Measurements from ENCODE around the gene NEURL3. TPM values are rescaled to one million over a fixed set of nuclear protein-coding genes. Genes with fewer than 3 reads are reported as not detected.

NEURL3 gene
- total and polyA plus RNA-seq, 9 donors = 0.12 to 0.30 (median 0.14) TPM; not detected in 3

GRCh38 chr2:96533292-96534073 is 28.3 kb upstream of the NEURL3 start:
- 48% methylated on average over 3 of the region's 8 CpGs for WGBS (ENCODE audit: insufficient coverage)
- Histone ChIP-seq H3K4me3 (ENCODE audit: low read length) (no peak overlapping the region), H3K27ac (ENCODE audit: low read length) (peak overlapping the region; percentile 88), H3K27me3 (ENCODE audit: control insufficient read depth, insufficient read depth, low read length) (peaks cover 13% of the 10 kb centered on the region), H3K9me3 (replicated peaks; ENCODE audit: control insufficient read depth, low read depth, low read length) (no peaks in the 10 kb centered on the region), H3K4me1 (ENCODE audit: control insufficient read depth, insufficient read depth, low read length) (peaks cover 90% of the 10 kb centered on the region), H3K36me3 (ENCODE audit: control insufficient read depth, insufficient read depth, low read length) (no peaks in the 10 kb centered on the region)
- DNase-seq = peak; percentile 91

GRCh38 chr2:96532641-96533291 is 27.6 kb upstream of the NEURL3 start:
- WGBS (ENCODE audit: insufficient coverage) = 95% methylated on average over 3 of the region's 7 CpGs
- H3K36me3 ChIP-seq (ENCODE audit: control insufficient read depth, insufficient read depth, low read length) = no peaks in the 10 kb centered on the region
- peak overlapping the region; percentile 88 for H3K27ac ChIP-seq (ENCODE audit: low read length)
- DNase-seq = no peak
- peaks cover 90% of the 10 kb centered on the region for H3K4me1 ChIP-seq (ENCODE audit: control insufficient read depth, insufficient read depth, low read length)
- H3K27me3 ChIP-seq (ENCODE audit: control insufficient read depth, insufficient read depth, low read length) = peaks cover 6% of the 10 kb centered on the region
- no peak overlapping the region for H3K4me3 ChIP-seq (ENCODE audit: low read length)
- no peaks in the 10 kb centered on the region for H3K9me3 ChIP-seq (replicated peaks; ENCODE audit: control insufficient read depth, low read depth, low read length)

GRCh38 chr2:96531872-96532505 is 26.8 kb upstream of the NEURL3 start:
- Histone ChIP-seq H3K27ac (ENCODE audit: low read length) (peak overlapping the region; percentile 88), H3K36me3 (ENCODE audit: control insufficient read depth, insufficient read depth, low read length) (no peaks in the 10 kb centered on the region), H3K27me3 (ENCODE audit: control insufficient read depth, insufficient read depth, low read length) (no peaks in the 10 kb centered on the region), H3K9me3 (replicated peaks; ENCODE audit: control insufficient read depth, low read depth, low read length) (no peaks in the 10 kb centered on the region), H3K4me1 (ENCODE audit: control insufficient read depth, insufficient read depth, low read length) (peaks cover 89% of the 10 kb centered on the region), H3K4me3 (ENCODE audit: low read length) (peak overlapping the region; percentile 0)
- DNase-seq = peak; percentile 99
- 2% methylated on average over 11 of the region's 23 CpGs for WGBS (ENCODE audit: insufficient coverage)

- 57% methylated on average over 1 of the region's 9 CpGs for WGBS (ENCODE audit: insufficient coverage)
- no peak for DNase-seq
- H3K4me1 ChIP-seq (ENCODE audit: control insufficient read depth, insufficient read depth, low read length) = peaks cover 95% of the 10 kb centered on the region
- H3K9me3 ChIP-seq (replicated peaks; ENCODE audit: control insufficient read depth, low read depth, low read length) = no peaks in the 10 kb centered on the region
- H3K4me3 ChIP-seq (ENCODE audit: low read length) = peak overlapping the region; percentile 0
- H3K36me3 ChIP-seq (ENCODE audit: control insufficient read depth, insufficient read depth, low read length) = no peaks in the 10 kb centered on the region
- peak overlapping the region; percentile 88 for H3K27ac ChIP-seq (ENCODE audit: low read length)
- peaks cover 4% of the 10 kb centered on the region for H3K27me3 ChIP-seq (ENCODE audit: control insufficient read depth, insufficient read depth, low read length)
Observed at GRCh38 chr2:96531366-96531765, 26.2 kb upstream of the NEURL3 start.

GRCh38 chr2:96530474-96531357 is 25.6 kb upstream of the NEURL3 start:
- no peak for DNase-seq
- no peak overlapping the region for H3K27ac ChIP-seq (ENCODE audit: low read length)

GRCh38 chr2:96530144-96530430 is 24.9 kb upstream of the NEURL3 start:
- WGBS (ENCODE audit: insufficient coverage) = 74% methylated on average over 6 of the region's 6 CpGs
- Histone ChIP-seq H3K9me3 (replicated peaks; ENCODE audit: control insufficient read depth, low read depth, low read length) (no peaks in the 10 kb centered on the region), H3K27ac (ENCODE audit: low read length) (no peak overlapping the region), H3K4me3 (ENCODE audit: low read length) (no peak overlapping the region), H3K36me3 (ENCODE audit: control insufficient read depth, insufficient read depth, low read length) (no peaks in the 10 kb centered on the region), H3K27me3 (ENCODE audit: control insufficient read depth, insufficient read depth, low read length) (peaks cover 9% of the 10 kb centered on the region), H3K4me1 (ENCODE audit: control insufficient read depth, insufficient read depth, low read length) (peaks cover 84% of the 10 kb centered on the region)
- no peak for DNase-seq

More at GRCh38 chr2:96530474-96531357, 25.6 kb upstream of the NEURL3 start:
- no peak overlapping the region for H3K4me3 ChIP-seq (ENCODE audit: low read length)
- H3K9me3 ChIP-seq (replicated peaks; ENCODE audit: control insufficient read depth, low read depth, low read length) = no peaks in the 10 kb centered on the region
- 72% methylated on average over 11 of the region's 16 CpGs for WGBS (ENCODE audit: insufficient coverage)
- H3K36me3 ChIP-seq (ENCODE audit: control insufficient read depth, insufficient read depth, low read length) = no peaks in the 10 kb centered on the region
- peaks cover 90% of the 10 kb centered on the region for H3K4me1 ChIP-seq (ENCODE audit: control insufficient read depth, insufficient read depth, low read length)
- H3K27me3 ChIP-seq (ENCODE audit: control insufficient read depth, insufficient read depth, low read length) = peaks cover 5% of the 10 kb centered on the region

GRCh38 chr2:96529376-96530143 is 24.4 kb upstream of the NEURL3 start:
- DNase-seq = no peak
- Histone ChIP-seq H3K4me1 (ENCODE audit: control insufficient read depth, insufficient read depth, low read length) (peaks cover 78% of the 10 kb centered on the region), H3K27me3 (ENCODE audit: control insufficient read depth, insufficient read depth, low read length) (peaks cover 14% of the 10 kb centered on the region), H3K9me3 (replicated peaks; ENCODE audit: control insufficient read depth, low read depth, low read length) (no peaks in the 10 kb centered on the region), H3K4me3 (ENCODE audit: low read length) (no peak overlapping the region), H3K27ac (ENCODE audit: low read length) (no peak overlapping the region), H3K36me3 (ENCODE audit: control insufficient read depth, insufficient read depth, low read length) (no peaks in the 10 kb centered on the region)
- WGBS (ENCODE audit: insufficient coverage) = 88% methylated on average over 7 of the region's 9 CpGs

GRCh38 chr2:96528700-96529375 is 23.7 kb upstream of the NEURL3 start:
- H3K27ac ChIP-seq (ENCODE audit: low read length) = peak overlapping the region; percentile 80
- H3K4me1 ChIP-seq (ENCODE audit: control insufficient read depth, insufficient read depth, low read length) = peaks cover 73% of the 10 kb centered on the region
- H3K4me3 ChIP-seq (ENCODE audit: low read length) = no peak overlapping the region
- no peaks in the 10 kb centered on the region for H3K36me3 ChIP-seq (ENCODE audit: control insufficient read depth, insufficient read depth, low read length)
- no peaks in the 10 kb centered on the region for H3K9me3 ChIP-seq (replicated peaks; ENCODE audit: control insufficient read depth, low read depth, low read length)
- H3K27me3 ChIP-seq (ENCODE audit: control insufficient read depth, insufficient read depth, low read length) = peaks cover 17% of the 10 kb centered on the region
- WGBS (ENCODE audit: insufficient coverage) = 91% methylated on average over 5 of the region's 8 CpGs
- DNase-seq = no peak
